NCI-H748 (cell line): ENCODE data around the gene FBLIM1.
A peak's percentile ranks its signal among the peaks of the same experiment; 100 is the strongest.

Experiments used
- DNase-seq: peaks from one replicate; lab custom pipeline; 2025; ENCODE audit not compliant: unreplicated experiment; lab: John Stamatoyannopoulos, UW

FBLIM1 gene

DNA sequence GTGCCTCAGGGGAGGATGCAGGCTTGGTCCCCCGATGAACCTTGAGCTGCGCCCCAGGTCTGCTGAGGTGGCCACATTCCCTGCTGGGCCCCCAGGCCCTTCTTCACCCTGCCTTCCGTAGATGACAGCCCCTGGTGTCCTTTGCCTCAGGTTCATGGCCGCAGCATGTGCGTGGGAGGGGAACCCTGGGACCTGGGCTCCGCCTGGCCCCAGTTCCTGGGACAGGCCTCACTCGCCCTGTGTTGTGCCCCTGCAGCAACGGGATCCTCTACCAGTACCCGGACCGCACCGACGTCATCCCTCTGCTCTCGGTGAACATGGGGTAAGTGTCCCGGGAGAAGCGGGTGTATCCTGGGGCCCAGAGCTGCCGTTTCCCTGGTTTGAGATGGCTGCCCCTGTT lies 27.7 kb upstream of the FBLIM1 start:
- no peak for DNase-seq

DNA sequence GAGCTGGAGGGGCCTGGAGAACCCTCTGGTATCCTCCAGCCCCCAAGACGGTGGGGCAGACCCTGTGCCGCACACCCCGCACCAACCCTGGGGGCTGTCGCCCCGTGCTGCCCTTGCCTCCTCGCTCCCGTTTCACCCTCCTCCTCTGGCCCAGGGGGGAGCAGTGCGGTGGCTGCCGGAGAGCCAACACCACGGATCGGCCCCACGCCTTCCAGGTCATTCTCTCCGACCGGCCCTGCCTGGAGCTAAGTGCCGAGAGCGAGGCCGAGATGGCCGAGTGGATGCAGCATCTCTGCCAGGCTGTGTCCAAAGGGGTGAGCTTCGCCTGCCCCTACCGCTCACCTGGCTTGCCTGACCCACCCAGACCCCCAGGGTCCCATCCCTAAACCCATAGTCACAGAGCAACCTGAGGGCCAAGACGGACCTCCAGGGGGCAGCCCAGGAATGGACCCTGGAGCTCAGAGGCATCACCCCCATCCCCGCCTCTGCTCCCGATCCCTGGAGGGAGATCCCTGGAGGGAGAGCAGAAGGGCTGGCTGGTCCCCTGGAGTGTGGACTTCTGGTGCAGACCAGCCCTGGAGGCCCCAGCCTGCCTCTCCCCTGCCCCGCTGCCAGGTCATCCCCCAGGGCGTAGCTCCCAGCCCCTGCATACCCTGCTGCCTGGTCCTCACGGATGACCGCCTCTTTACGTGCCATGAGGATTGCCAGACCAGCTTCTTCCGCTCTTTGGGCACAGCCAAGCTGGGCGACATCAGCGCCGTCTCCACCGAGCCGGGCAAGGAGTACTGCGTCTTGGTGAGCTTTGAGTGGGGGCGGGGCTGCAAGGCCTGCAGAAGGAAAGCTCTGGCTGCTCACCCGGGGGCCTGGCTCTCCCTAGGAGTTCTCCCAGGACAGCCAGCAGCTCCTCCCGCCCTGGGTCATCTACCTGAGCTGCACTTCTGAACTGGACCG lies 26.6 kb upstream of the FBLIM1 start:
- no peak for DNase-seq

DNA sequence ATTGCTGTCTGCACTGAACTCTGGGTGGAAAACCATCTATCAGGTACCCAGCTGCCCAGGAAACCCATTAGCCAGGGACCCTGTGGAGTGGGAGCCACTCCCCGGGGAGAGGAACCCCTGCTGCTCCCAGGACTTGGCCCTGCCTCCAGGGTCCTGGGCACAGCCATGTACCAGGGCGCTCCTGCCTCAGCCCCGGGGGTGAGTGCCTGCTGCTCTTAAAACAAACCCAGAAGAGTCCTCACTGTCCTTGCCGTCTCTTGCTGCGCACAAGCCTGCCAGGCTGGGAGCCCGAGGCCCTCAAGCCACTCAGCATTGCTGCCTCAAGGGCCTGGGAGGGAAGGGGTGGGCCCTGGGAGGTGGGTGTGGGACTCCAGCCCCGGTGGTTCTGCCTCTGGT lies 25.9 kb upstream of the FBLIM1 start:
- no peak for DNase-seq

DNA sequence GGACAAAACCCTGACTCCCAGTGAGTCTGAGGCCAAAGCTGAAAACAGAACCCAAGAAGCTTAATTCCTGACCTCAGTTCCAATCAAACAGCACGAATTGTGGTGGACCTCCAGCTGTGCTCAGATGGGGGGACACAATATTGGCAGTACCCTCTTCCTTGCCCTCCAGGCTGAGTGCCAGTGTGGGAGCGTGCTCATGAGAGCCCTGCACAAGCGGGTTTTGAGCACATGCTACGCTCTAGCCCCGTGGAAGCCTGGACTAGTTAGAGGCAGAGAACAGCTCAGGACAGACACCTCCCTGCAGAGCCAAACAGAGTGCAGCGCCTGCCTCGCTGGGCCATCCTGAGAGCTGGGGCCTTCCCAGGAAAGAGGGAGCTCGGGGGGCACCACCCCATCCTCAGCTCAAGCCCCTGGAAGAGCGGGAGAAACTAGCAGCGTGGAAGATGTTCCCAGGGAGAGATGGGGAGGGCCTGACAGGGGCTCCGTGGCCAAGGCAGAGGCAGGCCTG lies 25.3 kb upstream of the FBLIM1 start:
- DNase-seq = no peak

DNA sequence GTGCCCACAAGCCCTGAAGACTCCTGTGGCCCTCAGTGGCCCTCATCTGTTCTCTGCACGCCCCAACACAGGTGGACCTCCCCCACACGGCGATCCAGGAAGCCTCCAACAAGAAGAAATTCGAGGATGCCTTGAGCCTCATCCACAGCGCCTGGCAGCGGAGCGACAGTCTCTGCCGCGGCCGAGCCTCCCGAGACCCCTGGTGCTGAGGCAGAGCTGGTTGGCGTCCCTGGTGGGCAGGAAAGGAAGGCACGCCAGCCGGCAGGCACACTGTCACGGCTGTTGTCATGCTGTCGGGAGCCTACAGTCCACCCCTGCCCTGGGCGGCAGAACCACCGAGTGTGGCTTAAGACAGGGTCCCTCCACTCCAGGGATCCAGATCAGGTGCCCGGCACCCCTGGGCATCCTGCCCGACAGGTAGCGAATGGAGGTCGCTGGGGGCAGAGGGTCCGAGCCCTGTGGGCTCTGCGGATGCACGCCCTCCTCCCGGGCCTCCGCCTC lies 24.8 kb upstream of the FBLIM1 start:
- DNase-seq = no peak

DNA sequence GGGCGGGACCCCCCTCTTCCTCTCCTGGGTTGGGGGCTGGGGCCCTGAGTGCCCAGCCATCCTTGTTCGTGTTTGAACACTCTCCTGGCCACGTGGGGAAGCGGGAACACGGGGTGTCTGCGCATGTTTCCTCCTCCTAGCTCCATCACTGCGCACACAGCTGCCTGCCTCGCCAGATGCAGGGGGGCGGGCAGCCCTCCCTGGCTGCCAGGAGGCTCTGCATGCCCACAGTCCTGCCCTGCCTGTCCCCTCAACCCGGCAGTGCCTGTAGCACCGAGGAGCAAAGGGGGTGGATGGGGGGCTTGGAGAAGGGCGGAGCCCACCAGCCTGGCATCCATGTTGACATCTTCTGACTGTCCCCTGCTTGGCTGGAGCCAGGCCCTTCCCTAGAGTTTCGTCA lies 24.3 kb upstream of the FBLIM1 start:
- DNase-seq = no peak

DNA sequence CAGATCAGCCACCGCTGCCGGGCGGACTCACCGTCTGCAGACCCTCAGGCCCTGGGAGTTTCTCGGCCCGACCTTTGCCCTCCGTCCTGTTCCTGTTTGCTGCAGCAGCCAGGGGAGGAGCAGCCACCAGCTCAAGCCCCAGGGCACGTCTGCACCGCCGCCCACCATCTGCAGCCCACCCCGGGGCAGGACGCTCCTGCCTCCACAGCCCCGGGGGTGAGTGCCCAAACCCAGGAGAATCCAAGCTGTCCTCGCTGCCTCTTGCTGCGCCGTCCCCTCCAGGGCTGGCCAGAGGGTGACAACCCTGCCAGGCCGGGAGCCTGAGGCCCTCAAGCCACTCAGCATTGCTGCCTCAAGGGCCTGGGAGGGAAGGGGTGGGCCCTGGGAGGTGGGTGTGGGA lies 23.7 kb upstream of the FBLIM1 start:
- DNase-seq = no peak

DNA sequence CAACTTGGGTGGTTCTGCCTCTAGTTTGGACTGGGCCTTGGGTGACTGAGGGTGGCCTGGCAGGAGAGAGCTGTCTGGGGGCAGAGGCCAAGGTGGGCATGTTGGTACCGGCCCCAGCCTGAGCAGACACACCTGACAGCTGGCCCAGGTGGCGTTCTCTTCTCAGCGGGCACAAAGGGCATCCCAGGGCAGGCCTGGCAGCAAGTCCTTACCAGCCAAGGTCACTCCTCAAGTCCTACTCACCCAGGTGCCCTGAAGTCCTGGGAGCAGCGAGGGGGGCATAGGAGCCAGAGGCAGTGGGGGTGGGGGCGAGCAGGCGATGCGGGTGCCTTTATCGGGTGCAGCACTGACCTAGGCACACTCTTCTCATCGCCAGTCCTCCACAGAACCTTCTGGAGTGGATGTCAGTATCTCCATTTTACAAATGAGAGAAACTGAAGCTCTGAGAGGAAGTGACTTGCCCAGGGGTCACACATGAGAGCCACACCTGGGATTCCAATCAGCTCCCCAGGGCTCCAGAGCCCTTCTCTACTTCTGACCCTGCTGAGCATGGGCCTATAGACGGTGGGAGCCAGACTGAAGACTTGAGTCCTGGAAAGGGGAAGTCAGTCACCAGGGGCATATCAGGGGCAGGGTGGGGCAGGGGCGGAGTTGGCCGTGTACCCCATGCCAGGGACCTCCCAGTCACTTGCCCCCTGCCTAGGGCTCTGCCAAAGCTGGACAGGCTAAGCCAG lies 23.1 kb upstream of the FBLIM1 start:
- no peak for DNase-seq

DNA sequence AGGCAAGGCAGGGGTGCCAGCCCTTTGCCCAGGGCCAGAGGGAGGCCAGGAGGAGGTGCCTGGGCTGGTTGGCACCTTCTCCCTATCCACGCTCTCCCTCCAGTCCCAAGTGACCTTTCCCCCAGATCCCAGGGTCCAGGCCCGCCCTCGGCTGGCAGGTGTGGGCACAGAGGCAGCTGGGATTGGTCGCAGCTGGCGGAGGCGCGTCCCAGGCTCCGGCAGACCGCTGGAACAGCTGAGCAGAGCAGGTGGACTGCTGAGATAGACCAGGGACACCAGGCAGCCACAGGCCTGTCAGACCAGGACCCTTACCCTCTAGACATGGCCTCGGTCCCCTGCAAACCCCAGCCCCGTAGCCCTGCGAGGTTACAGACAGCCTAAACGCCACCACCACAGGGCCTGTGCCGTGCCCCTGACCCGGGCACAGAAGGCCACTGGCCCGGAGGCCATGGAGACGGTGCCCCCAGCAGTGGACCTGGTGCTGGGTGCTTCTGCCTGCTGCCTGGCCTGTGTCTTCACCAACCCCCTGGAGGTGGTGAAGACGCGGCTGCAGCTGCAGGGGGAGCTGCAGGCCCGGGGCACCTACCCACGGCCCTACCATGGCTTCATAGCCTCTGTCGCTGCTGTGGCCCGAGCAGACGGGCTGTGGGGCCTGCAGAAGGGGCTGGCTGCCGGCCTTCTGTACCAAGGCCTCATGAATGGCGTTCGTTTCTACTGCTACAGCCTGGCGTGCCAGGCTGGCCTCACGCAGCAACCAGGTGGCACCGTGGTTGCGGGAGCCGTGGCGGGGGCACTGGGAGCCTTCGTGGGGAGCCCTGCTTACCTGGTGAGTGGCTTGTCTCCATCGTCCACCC lies 22.3 kb upstream of the FBLIM1 start, which contains the start of gene SLC25A34:
TSS of gene SLC25A34 (plus strand) at position 221 of the 854 bp plus-strand sequence. CDS start at position 449, 228 bp downstream.
- DNase-seq = peak; percentile 58

DNA sequence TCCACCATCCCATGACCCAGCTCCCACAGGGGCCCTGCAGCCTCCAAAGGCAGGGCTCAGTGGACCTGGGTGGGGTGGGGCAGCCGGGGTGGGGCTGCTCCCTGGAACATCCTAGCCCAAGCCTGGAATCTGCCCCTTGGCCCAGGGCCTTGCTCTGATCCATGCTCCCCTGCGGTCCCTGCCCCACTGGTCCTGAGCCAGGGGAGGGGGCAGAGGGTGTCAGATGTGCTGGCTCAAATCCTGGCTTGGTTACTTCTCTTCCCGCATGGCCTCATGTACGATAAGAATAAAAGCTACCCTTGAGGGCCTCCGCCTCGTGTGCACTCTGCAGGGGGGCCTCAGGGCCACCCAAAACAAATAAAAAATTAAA lies 21.7 kb upstream of the FBLIM1 start:
- no peak for DNase-seq

DNA sequence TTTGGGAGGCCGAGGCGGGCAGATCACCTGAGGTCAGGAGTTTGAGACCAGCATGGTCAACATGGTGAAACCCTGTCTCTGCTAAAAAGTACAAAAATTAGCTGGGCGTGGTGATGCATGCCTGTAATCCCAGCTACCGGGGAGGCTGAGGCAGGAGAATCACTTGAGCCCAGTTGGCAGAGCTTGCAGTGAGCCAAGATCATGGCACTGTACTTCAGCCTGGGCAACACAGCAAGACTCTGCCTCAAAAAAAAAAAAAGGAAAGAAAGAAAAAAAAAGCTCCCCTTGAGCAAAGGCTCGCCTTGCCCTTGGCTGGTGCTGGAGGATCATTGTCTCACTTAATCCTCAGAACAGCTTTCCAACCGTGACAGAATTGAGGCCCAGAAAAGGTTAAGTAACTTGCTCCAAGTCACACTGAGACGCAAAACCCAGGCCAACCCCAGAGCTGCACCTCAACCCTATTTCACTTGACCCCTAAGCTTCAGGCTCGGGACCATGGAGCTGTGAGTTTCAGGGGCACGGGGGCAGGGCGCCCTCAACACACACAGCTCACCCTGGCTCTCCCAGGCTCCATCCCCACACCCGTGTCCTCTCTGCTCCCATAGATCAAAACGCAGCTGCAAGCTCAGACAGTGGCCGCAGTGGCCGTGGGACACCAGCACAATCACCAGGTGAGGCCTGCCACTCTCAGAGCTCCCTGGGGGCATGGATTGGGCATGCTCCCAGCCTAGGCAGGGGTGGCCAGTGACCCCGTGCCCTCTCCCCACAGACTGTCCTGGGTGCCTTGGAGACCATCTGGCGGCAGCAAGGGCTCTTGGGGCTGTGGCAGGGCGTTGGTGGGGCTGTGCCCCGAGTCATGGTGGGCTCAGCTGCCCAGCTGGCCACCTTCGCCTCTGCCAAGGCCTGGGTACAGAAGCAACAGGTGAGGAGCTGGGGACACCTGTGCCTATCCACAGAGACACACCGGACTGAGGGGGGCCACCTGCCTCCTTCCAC lies 21.0 kb upstream of the FBLIM1 start:
- no peak for DNase-seq

DNA sequence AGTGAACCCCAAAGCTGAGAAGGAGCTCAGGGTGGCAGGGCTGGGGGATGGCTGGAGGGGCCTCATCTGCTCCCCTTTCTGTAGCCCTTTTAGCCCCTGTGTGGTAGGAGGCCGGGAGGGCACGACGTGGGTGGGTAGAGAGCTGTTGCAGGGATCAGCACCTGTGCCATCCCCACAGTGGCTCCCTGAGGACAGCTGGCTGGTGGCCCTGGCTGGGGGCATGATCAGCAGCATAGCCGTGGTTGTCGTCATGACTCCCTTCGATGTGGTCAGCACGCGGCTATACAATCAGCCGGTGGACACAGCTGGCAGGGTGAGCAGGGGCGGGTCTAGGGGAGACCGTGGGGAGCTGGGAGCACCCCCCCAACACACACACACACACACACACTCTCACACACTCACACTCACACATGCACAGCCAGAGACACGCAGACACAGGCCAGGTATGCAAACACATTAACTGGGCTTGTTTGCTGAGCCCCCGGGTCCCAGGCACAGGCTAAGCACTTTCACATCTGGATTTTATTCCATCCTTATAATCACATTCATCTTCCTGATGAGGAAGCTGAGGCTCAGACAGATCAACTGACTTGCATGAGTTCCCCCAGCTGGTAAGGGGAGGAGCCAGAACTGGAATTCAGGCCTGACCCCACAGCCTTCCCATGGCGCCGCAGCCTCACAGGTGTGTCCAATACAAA lies 20.0 kb upstream of the FBLIM1 start:
- DNase-seq = no peak

DNA sequence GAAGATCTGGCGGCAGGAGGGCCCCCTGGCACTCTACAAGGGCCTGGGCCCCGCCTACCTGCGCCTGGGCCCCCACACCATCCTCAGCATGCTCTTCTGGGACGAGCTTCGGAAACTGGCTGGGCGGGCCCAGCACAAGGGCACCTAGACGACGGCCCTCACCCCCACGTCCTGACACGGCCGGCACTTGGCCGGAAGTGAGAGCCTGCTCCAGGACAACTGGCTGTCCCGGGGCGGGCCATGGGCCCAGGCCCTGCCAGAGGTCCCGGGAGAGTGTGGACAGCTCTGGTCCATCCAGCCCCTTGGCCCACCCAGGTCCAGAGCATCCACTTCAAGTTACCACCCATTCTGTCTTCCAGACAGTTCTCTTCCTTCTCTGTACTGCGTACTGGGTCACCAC lies 19.3 kb upstream of the FBLIM1 start:
- no peak for DNase-seq

DNA sequence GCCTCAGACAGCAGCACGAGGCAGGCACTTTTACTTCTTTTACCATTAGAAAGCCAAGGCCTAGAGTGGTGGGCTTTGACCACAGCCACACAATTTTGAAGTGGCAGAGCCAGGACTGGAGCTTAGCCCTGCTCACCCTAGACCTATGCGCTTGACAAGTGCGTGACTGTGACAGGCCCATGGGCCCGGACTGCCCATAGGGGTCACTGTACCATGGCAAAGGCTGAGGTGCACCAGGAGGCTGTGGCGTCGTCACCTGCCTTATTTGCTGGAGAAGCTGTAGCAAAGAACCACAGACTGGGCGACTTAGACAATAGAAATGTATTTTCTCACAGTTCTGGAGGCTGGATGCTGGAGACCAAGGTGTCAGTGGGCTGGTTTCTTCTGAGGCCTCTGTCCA lies 18.9 kb upstream of the FBLIM1 start:
- DNase-seq = no peak

DNA sequence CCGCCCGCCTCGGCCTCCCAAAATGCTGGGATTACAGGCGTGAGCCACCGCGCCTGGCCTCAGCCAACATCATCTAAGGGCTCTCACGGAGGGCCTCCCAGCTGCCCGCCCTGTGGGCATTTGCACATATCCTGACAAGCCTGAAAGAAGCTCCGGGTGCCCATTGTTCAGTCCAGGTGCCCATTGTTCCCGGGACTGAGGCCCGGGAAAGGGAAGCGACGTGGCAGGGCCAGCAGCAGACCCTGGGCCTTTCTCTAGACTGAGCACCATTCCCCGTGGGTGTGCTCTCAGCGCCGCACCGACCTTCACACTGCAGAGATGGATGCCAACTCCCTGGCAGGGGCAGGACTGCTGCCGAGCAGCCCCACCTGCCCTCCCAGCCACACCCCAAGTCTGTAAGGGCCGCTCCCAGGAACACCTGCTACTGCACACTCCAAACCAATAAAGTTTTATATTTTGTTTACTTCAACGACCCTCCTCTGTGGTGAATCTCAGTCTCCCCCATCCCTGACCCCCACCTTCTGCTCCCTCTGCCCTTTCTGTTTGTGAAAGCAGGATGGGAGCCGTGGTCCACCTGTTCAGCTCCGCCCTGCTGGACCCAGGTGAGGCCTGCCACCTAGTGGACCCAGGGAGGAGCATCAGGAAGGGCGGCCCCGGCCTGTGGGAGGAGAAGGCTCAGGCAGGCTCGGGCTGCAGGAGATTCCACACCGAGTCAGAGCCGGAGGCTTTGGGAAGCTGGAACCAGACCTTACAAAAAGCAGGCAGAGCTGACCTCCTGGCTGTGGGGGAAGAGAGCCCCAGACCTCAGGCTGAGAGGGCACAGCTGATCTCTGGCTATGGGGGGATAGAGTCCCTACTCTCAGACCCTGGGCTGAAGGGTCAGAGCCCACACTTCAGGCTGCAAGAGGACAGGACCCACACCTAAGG lies 17.4 kb upstream of the FBLIM1 start:
- peak; percentile 84 for DNase-seq

DNA sequence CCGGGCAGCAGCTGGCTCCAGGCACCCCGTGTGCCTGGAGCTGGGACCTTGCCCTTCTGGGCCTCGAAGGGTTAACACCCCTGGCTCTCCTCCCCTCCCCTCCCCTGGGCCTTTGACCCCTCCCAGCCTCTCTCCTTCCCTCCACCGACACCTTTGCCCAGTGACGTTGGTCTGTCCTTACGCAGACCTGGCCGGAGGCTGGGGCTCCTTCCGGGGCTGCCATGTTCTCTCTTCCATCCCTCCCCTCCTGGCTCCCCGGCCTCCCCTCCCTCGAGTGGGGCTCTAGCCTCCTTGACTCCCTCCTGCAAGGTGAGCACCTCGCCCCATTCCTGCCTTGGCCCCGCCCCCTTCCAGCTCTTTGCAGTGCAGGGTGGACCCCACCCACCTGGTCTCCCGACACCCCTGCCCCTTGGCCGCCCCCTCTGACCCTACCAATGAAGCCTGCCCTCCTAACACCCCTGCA lies 16.2 kb upstream of the FBLIM1 start, which contains the start of gene TMEM82:
TSS of gene TMEM82 (plus strand) at position 161 of the 463 bp plus-strand sequence. CDS start at position 222, 61 bp downstream.
- no peak for DNase-seq

DNA sequence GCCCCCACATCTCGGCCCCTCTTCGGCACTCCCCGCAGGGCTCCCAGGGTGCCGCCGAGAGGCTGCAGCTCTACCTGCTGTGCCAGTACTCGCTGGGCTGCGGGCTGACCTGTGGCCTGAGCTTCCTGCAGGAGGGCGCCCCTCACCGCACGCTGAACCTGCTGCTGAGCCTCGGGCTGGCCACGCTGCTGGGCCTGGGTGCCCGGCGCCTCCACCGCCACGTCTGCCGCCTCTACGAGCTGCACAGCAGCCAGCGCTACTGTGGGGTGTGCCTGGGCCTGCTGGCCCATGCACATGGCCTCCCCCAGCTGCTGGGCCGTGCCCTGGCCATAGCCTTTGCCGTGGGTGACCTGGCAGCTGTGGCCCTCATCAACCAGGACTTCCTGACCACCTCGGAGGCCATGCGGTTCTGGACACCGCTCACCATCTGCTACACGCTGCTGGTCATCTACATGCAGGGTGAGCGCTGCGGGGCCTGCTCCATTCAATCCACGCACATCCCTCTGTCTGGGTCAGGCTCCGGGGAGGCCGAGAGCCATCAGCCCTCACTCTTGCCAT lies 14.4 kb upstream of the FBLIM1 start:
- DNase-seq = no peak
